Measurements from ENCODE around the gene THRB.

THRB gene

GRCh38 chr3:24493746-24494617 lies 668 bp downstream of the THRB start:
- DNase-seq (ENCODE audit: insufficient read length, low spot score), result no peak
- TF ChIP-seq POLR2A (IDR thresholded peaks at IDR 0.05; ENCODE audit: low read depth, low read length), result no peak
- no peak for FAIRE-seq

GRCh38 chr3:24492971-24493551 lies 1.6 kb downstream of the THRB start:
- DNase-seq (ENCODE audit: insufficient read length, low spot score), result no peak

DNA sequence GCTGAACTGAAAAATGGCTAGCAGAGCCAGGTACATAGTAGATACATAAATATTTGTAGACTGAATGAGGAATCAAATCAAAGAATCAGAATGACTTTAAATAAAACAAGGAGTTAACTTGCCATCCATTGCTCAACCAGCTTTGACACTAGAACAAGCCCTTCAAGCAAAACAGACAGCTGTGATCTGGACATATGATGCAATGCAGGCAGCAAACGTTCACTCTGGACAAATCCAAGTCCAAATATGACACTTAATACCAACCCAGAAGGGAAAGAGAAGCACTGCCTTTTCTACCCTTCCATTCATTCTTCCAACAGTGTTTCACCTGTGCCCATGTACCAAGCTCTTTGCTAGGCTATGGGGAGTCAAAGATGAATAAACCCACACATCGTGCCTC lies 4.5 kb downstream of the THRB start:
- no peak for DNase-seq (ENCODE audit: insufficient read length, low spot score)
- FAIRE-seq, result no peak
- TF ChIP-seq POLR2AphosphoS5 (IDR thresholded peaks at IDR 0.05; ENCODE audit: low read depth, low read length) (no peak), POLR2A (IDR thresholded peaks at IDR 0.05; ENCODE audit: low read depth, low read length) (no peak), PAX5 (IDR thresholded peaks at IDR 0.05; ENCODE audit: insufficient read depth, low read length, severe bottlenecking) (no peak), TAF1 (IDR thresholded peaks at IDR 0.05; ENCODE audit: low read depth, low read length) (no peak), SPI1 (IDR thresholded peaks at IDR 0.05; ENCODE audit: low read depth, low read length) (no peak), POU2F2 (IDR thresholded peaks at IDR 0.05; ENCODE audit: low read depth, low read length) (no peak)

More at GRCh38 chr3:24492971-24493551, 1.6 kb downstream of the THRB start:
- FAIRE-seq, result no peak
- TF ChIP-seq SPI1 (IDR thresholded peaks at IDR 0.05; ENCODE audit: low read depth, low read length), result 0 out of 2 replicates have a peak, but pooled peaks have one; percentile 7
- TF ChIP-seq PAX5 (IDR thresholded peaks at IDR 0.05; ENCODE audit: insufficient read depth, low read length, severe bottlenecking), result no peak

DNA sequence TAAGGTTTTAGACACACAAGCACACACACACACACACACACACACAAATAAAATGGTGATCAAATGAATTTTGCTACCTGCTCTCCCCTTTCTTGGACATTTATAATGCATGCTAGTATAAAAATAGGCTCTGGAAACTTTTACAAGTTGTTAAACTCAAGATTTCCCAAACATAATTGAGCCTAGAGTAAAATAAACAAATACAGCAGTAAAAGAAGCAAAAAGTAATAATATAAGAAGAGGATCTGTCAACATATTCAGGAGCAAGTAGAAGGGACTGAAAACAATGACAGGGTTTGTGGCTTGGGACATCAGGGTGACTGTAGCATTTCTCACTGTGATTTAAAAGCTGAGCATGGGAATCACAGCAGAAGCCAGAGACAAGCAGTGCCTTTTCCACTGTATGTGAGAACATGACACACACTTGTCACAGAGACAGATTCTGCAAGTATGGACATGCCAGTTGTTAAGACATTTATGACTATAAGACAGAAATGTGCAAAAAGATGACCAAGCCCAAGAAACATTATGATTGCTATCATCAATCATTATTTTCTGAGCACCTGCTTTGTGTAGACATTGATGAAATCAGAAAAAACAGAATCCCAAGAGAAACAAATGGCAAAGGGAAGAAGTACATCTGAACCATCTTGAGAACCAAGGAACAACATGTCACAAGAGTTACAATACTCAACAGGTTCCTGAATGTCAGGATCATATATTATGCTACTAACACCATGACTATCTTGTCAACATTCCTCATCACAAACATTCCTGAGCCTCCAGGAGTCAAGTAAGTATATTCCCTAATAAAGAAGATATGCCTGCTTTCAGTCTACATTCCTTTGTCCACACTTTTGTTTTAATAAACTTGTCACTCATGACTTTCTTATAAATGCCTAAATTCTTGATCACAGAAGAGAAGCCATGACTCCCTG lies 7.1 kb downstream of the THRB start:
- no peak for FAIRE-seq
- DNase-seq (ENCODE audit: insufficient read length, low spot score), result no peak
- TF ChIP-seq TAF1 (IDR thresholded peaks at IDR 0.05; ENCODE audit: low read depth, low read length) (no peak), POLR2A (IDR thresholded peaks at IDR 0.05; ENCODE audit: low read depth, low read length) (no peak), POU2F2 (IDR thresholded peaks at IDR 0.05; ENCODE audit: low read depth, low read length) (no peak), PAX5 (IDR thresholded peaks at IDR 0.05; ENCODE audit: insufficient read depth, low read length, severe bottlenecking) (no peak), SPI1 (IDR thresholded peaks at IDR 0.05; ENCODE audit: low read depth, low read length) (no peak), POLR2AphosphoS5 (IDR thresholded peaks at IDR 0.05; ENCODE audit: low read depth, low read length) (no peak)

- no peak for TF ChIP-seq TAF1 (IDR thresholded peaks at IDR 0.05; ENCODE audit: low read depth, low read length)
- TF ChIP-seq PAX5 (IDR thresholded peaks at IDR 0.05; ENCODE audit: insufficient read depth, low read length, severe bottlenecking), result no peak
- no peak for TF ChIP-seq POLR2AphosphoS5 (IDR thresholded peaks at IDR 0.05; ENCODE audit: low read depth, low read length)
- TF ChIP-seq SPI1 (IDR thresholded peaks at IDR 0.05; ENCODE audit: low read depth, low read length), result no peak
- TF ChIP-seq POLR2A (IDR thresholded peaks at IDR 0.05; ENCODE audit: low read depth, low read length), result no peak
- TF ChIP-seq POU2F2 (IDR thresholded peaks at IDR 0.05; ENCODE audit: low read depth, low read length), result no peak
- DNase-seq (ENCODE audit: insufficient read length, low spot score), result no peak
- no peak for FAIRE-seq
Observed at GRCh38 chr3:24485511-24485910, 9.1 kb downstream of the THRB start.

DNA sequence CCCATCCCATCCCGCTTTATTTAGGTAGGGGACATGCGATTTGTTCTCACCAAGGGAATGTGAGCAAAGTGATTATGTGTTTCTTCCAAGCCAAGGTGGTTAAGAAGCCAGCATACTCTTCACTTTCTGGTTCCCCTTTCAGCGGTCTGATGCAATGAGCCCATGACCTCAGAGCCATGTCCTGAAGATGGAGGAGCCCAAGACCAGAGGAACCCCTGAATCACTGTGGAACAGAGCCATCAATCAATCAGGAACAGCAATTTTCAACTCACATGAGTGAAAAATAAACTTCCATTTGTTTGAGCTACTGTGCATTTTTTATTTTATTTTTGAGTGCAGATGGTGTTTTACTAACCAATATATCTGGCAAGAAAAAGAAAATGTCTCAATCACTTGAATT lies 10.8 kb downstream of the THRB start:
- TF ChIP-seq POLR2AphosphoS5 (IDR thresholded peaks at IDR 0.05; ENCODE audit: low read depth, low read length) (no peak), POLR2A (IDR thresholded peaks at IDR 0.05; ENCODE audit: low read depth, low read length) (no peak), SPI1 (IDR thresholded peaks at IDR 0.05; ENCODE audit: low read depth, low read length) (no peak), POU2F2 (IDR thresholded peaks at IDR 0.05; ENCODE audit: low read depth, low read length) (no peak), PAX5 (IDR thresholded peaks at IDR 0.05; ENCODE audit: insufficient read depth, low read length, severe bottlenecking) (no peak), TAF1 (IDR thresholded peaks at IDR 0.05; ENCODE audit: low read depth, low read length) (no peak)
- no peak for DNase-seq (ENCODE audit: insufficient read length, low spot score)
- FAIRE-seq, result no peak

GRCh38 chr3:24482096-24482705 lies 12.4 kb downstream of the THRB start:
- TF ChIP-seq TAF1 (IDR thresholded peaks at IDR 0.05; ENCODE audit: low read depth, low read length) (no peak), POU2F2 (IDR thresholded peaks at IDR 0.05; ENCODE audit: low read depth, low read length) (no peak), POLR2AphosphoS5 (IDR thresholded peaks at IDR 0.05; ENCODE audit: low read depth, low read length) (no peak), PAX5 (IDR thresholded peaks at IDR 0.05; ENCODE audit: insufficient read depth, low read length, severe bottlenecking) (no peak), SPI1 (IDR thresholded peaks at IDR 0.05; ENCODE audit: low read depth, low read length) (no peak), POLR2A (IDR thresholded peaks at IDR 0.05; ENCODE audit: low read depth, low read length) (no peak)
- FAIRE-seq, result no peak
- no peak for DNase-seq (ENCODE audit: insufficient read length, low spot score)

DNA sequence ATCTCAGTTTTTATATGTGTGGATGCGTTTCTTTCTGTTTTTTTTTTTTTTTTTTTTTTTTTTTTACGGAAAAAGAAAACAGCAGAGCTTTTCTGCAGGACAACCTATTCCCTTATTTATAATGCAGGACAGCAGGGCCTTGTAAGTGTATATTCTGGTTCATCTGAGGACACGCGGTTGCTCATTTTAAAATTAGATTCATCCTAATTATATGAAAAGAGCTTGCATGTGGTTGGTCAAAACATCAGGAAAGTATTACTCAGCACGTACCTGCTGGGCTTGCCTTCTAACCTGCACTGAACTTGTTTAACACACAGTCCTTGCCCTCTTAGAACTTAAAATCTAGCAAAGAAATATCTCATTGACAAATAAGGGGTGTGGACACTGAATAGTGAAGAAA lies 13.5 kb downstream of the THRB start:
- no peak for FAIRE-seq
- TF ChIP-seq PAX5 (IDR thresholded peaks at IDR 0.05; ENCODE audit: insufficient read depth, low read length, severe bottlenecking) (no peak), POLR2AphosphoS5 (IDR thresholded peaks at IDR 0.05; ENCODE audit: low read depth, low read length) (no peak), POU2F2 (IDR thresholded peaks at IDR 0.05; ENCODE audit: low read depth, low read length) (no peak), POLR2A (IDR thresholded peaks at IDR 0.05; ENCODE audit: low read depth, low read length) (no peak), SPI1 (IDR thresholded peaks at IDR 0.05; ENCODE audit: low read depth, low read length) (no peak)
- no peak for DNase-seq (ENCODE audit: insufficient read length, low spot score)

GRCh38 chr3:24480497-24480896 lies 14.2 kb downstream of the THRB start:
- no peak for DNase-seq (ENCODE audit: insufficient read length, low spot score)
- TF ChIP-seq TAF1 (IDR thresholded peaks at IDR 0.05; ENCODE audit: low read depth, low read length) (no peak), SPI1 (IDR thresholded peaks at IDR 0.05; ENCODE audit: low read depth, low read length) (peak; percentile 4; the same call in 1 of the 2 replicates), POLR2AphosphoS5 (IDR thresholded peaks at IDR 0.05; ENCODE audit: low read depth, low read length) (no peak)
- no peak for FAIRE-seq
